IPS DF 4.7 (cell line): Measurements from ENCODE around the gene RERE.
"Not testable (repeated sequence)": the region's sequence is repeated elsewhere in the genome, so short reads cannot be mapped to it uniquely, and the experiment has no call there.

ENCODE experiments used
- DNase-seq: peaks from one replicate; pipeline ENCODE4 v3.0.0-alpha.2; 2013; ENCODE audit warnings: low spot score; ENCODE audit errors: extremely low read depth

The RERE gene

GRCh38 chr1:8389958-8390535, 427.4 kb downstream of the RERE start:
- DNase-seq, result no peak

- DNase-seq, result no peak
Measured at GRCh38 chr1:8388732-8389562, 428.5 kb downstream of the RERE start.

GRCh38 chr1:8386247-8386646, 431.2 kb downstream of the RERE start:
- DNase-seq, result no peak

GRCh38 chr1:8384577-8384976, 432.9 kb downstream of the RERE start:
- no peak for DNase-seq

- DNase-seq, result no peak
Measured at GRCh38 chr1:8384088-8384487, 433.4 kb downstream of the RERE start.

- DNase-seq, result no peak
Measured at GRCh38 chr1:8382608-8383505, 434.6 kb downstream of the RERE start.

GRCh38 chr1:8382051-8382505, 435.4 kb downstream of the RERE start:
- DNase-seq, result no peak

- DNase-seq, result no peak
Measured at GRCh38 chr1:8381618-8382017, 435.8 kb downstream of the RERE start.

GRCh38 chr1:8380310-8380709, 437.1 kb downstream of the RERE start:
- DNase-seq, result not testable (repeated sequence)

- DNase-seq, result no peak
Measured at GRCh38 chr1:8379513-8380186, 437.8 kb downstream of the RERE start.

GRCh38 chr1:8378981-8379470, 438.4 kb downstream of the RERE start:
- no peak for DNase-seq

- no peak for DNase-seq
Measured at GRCh38 chr1:8378178-8378577, 439.3 kb downstream of the RERE start.

GRCh38 chr1:8377271-8377981, 440.0 kb downstream of the RERE start:
- no peak for DNase-seq

- DNase-seq, result no peak
Measured at GRCh38 chr1:8376358-8376840, 441.0 kb downstream of the RERE start.

- DNase-seq, result no peak
Measured at GRCh38 chr1:8374812-8375211, 442.6 kb downstream of the RERE start.

- DNase-seq, result no peak
Measured at GRCh38 chr1:8374356-8374755, 443.1 kb downstream of the RERE start.

- no peak for DNase-seq
Measured at GRCh38 chr1:8373581-8374241, 443.7 kb downstream of the RERE start.

GRCh38 chr1:8373125-8373524, 444.3 kb downstream of the RERE start:
- DNase-seq, result no peak

- DNase-seq, result no peak
Measured at GRCh38 chr1:8371372-8371991, 446.0 kb downstream of the RERE start.
